ENCODE measurements around the gene SLC27A1. TPM values are rescaled to one million over a fixed set of nuclear protein-coding genes. Genes with fewer than 3 reads are reported as not detected.

Gene SLC27A1
- total RNA-seq, 1 donor from 2014 or later, result 2.0 TPM

- intact Hi-C loops (cut with micrococcal nuclease), result no loop called here
Observed at GRCh38 chr19:17447704-17448130, 22.6 kb upstream of the SLC27A1 start.

GRCh38 chr19:17448131-17448967, 22.0 kb upstream of the SLC27A1 start, which contains the start of gene TMEM221:
Gene TMEM221, minus strand, starts transcription at chr19:17448668. Its CDS starts 206 bp downstream, at chr19:17448462.
- peaks cover 13% of the 10 kb centered on the region for H3K4me1 Mint-ChIP-seq (ENCODE audit: low read depth)
- H3K36me3 Mint-ChIP-seq (ENCODE audit: low read depth), result no peaks in the 10 kb centered on the region
- peak; percentile 28 for DNase-seq (ENCODE audit: low spot score)
- H3K9me3 Mint-ChIP-seq, result no peaks in the 10 kb centered on the region
- intact Hi-C loops (cut with micrococcal nuclease), result no loop called here
- H3K27me3 Mint-ChIP-seq (ENCODE audit: insufficient read depth), result peaks cover 14% of the 10 kb centered on the region
- H3K27ac Mint-ChIP-seq, result no peak within 1 kb of the TSS
- H3K4me3 Mint-ChIP-seq, result no peak within 1 kb of the TSS

More at GRCh38 chr19:17447704-17448130, 22.6 kb upstream of the SLC27A1 start:
- no peaks in the 10 kb centered on the region for H3K36me3 Mint-ChIP-seq (ENCODE audit: low read depth)
- H3K4me3 Mint-ChIP-seq, result no peak overlapping the region
- H3K9me3 Mint-ChIP-seq, result no peaks in the 10 kb centered on the region
- peaks cover 13% of the 10 kb centered on the region for H3K27me3 Mint-ChIP-seq (ENCODE audit: insufficient read depth)
- H3K4me1 Mint-ChIP-seq (ENCODE audit: low read depth), result peaks cover 13% of the 10 kb centered on the region
- DNase-seq (ENCODE audit: low spot score), result no peak
- no peak overlapping the region for H3K27ac Mint-ChIP-seq

- intact Hi-C loops (cut with micrococcal nuclease), result loop anchor here (5.0 kb wide), 3 partner anchors 43 to 407 kb away; partner anchors contain the start of genes BST2, COLGALT1 and RPL18A
- Mint-ChIP-seq H3K4me1 (ENCODE audit: low read depth) (peaks cover 13% of the 10 kb centered on the region), H3K27me3 (ENCODE audit: insufficient read depth) (peaks cover 29% of the 10 kb centered on the region), H3K9me3 (no peaks in the 10 kb centered on the region), H3K4me3 (peak overlapping the region; percentile 12), H3K36me3 (ENCODE audit: low read depth) (no peaks in the 10 kb centered on the region), H3K27ac (peak overlapping the region; percentile 68)
- peak; percentile 14 for DNase-seq (ENCODE audit: low spot score)
Observed at GRCh38 chr19:17450264-17451075, 19.9 kb upstream of the SLC27A1 start.

- Mint-ChIP-seq H3K9me3 (no peaks in the 10 kb centered on the region), H3K4me3 (no peak overlapping the region), H3K4me1 (ENCODE audit: low read depth) (peaks cover 13% of the 10 kb centered on the region), H3K36me3 (ENCODE audit: low read depth) (no peaks in the 10 kb centered on the region), H3K27ac (no peak overlapping the region), H3K27me3 (ENCODE audit: insufficient read depth) (peaks cover 34% of the 10 kb centered on the region)
- intact Hi-C loops (cut with micrococcal nuclease), result loop anchor here (5.0 kb wide), 3 partner anchors 45 to 405 kb away; partner anchors contain the start of genes BST2, COLGALT1 and RPL18A
- no peak for DNase-seq (ENCODE audit: low spot score)
Observed at GRCh38 chr19:17451820-17452219, 18.5 kb upstream of the SLC27A1 start.

GRCh38 chr19:17454576-17455071, 15.7 kb upstream of the SLC27A1 start:
- no peaks in the 10 kb centered on the region for H3K36me3 Mint-ChIP-seq (ENCODE audit: low read depth)
- no peak overlapping the region for H3K4me3 Mint-ChIP-seq
- intact Hi-C loops (cut with micrococcal nuclease), result loop anchor here (5.0 kb wide), 3 partner anchors 47 to 403 kb away; partner anchors contain the start of genes BST2, COLGALT1 and RPL18A
- H3K27ac Mint-ChIP-seq, result no peak overlapping the region
- H3K27me3 Mint-ChIP-seq (ENCODE audit: insufficient read depth), result peaks cover 35% of the 10 kb centered on the region
- DNase-seq (ENCODE audit: low spot score), result no peak
- H3K9me3 Mint-ChIP-seq, result no peaks in the 10 kb centered on the region
- H3K4me1 Mint-ChIP-seq (ENCODE audit: low read depth), result peaks cover 13% of the 10 kb centered on the region

GRCh38 chr19:17455308-17456123, 14.8 kb upstream of the SLC27A1 start:
- intact Hi-C loops (cut with micrococcal nuclease), result no loop called here
- Mint-ChIP-seq H3K4me3 (no peak overlapping the region), H3K9me3 (no peaks in the 10 kb centered on the region), H3K4me1 (ENCODE audit: low read depth) (peaks cover 5% of the 10 kb centered on the region), H3K27me3 (ENCODE audit: insufficient read depth) (peaks cover 33% of the 10 kb centered on the region), H3K36me3 (ENCODE audit: low read depth) (no peaks in the 10 kb centered on the region), H3K27ac (no peak overlapping the region)
- DNase-seq (ENCODE audit: low spot score), result no peak

GRCh38 chr19:17456127-17456526, 14.2 kb upstream of the SLC27A1 start:
- Mint-ChIP-seq H3K4me1 (ENCODE audit: low read depth) (no peaks in the 10 kb centered on the region), H3K4me3 (no peak overlapping the region), H3K9me3 (no peaks in the 10 kb centered on the region), H3K36me3 (ENCODE audit: low read depth) (no peaks in the 10 kb centered on the region), H3K27ac (no peak overlapping the region), H3K27me3 (ENCODE audit: insufficient read depth) (peaks cover 33% of the 10 kb centered on the region)
- intact Hi-C loops (cut with micrococcal nuclease), result no loop called here
- no peak for DNase-seq (ENCODE audit: low spot score)

GRCh38 chr19:17457616-17458015, 12.7 kb upstream of the SLC27A1 start:
- H3K27ac Mint-ChIP-seq, result no peak overlapping the region
- H3K4me3 Mint-ChIP-seq, result no peak overlapping the region
- peaks cover 33% of the 10 kb centered on the region for H3K27me3 Mint-ChIP-seq (ENCODE audit: insufficient read depth)
- no peak for DNase-seq (ENCODE audit: low spot score)
- H3K9me3 Mint-ChIP-seq, result no peaks in the 10 kb centered on the region
- intact Hi-C loops (cut with micrococcal nuclease), result no loop called here
- H3K36me3 Mint-ChIP-seq (ENCODE audit: low read depth), result no peaks in the 10 kb centered on the region
- H3K4me1 Mint-ChIP-seq (ENCODE audit: low read depth), result no peaks in the 10 kb centered on the region

GRCh38 chr19:17458970-17459369, 11.4 kb upstream of the SLC27A1 start:
- Mint-ChIP-seq H3K27ac (no peak overlapping the region), H3K4me3 (no peak overlapping the region), H3K4me1 (ENCODE audit: low read depth) (no peaks in the 10 kb centered on the region), H3K27me3 (ENCODE audit: insufficient read depth) (peaks cover 31% of the 10 kb centered on the region), H3K9me3 (no peaks in the 10 kb centered on the region), H3K36me3 (ENCODE audit: low read depth) (no peaks in the 10 kb centered on the region)
- intact Hi-C loops (cut with micrococcal nuclease), result no loop called here
- no peak for DNase-seq (ENCODE audit: low spot score)

GRCh38 chr19:17460372-17461230, 9.7 kb upstream of the SLC27A1 start, which contains the start of gene NXNL1:
Gene NXNL1, minus strand, starts transcription at chr19:17460926. Its CDS starts 57 bp downstream, at chr19:17460869.
- DNase-seq (ENCODE audit: low spot score), result no peak
- no peaks in the 10 kb centered on the region for H3K36me3 Mint-ChIP-seq (ENCODE audit: low read depth)

GRCh38 chr19:17466487-17466850, 3.9 kb upstream of the SLC27A1 start:
- intact Hi-C loops (cut with micrococcal nuclease), result loop anchor here (1.0 kb wide), 5 partner anchors 25 to 174 kb away; no protein-coding TSS in a partner anchor
- Mint-ChIP-seq H3K36me3 (ENCODE audit: low read depth) (no peaks in the 10 kb centered on the region), H3K27ac (no peak overlapping the region), H3K4me1 (ENCODE audit: low read depth) (peaks cover 23% of the 10 kb centered on the region), H3K9me3 (no peaks in the 10 kb centered on the region), H3K27me3 (ENCODE audit: insufficient read depth) (peaks cover 23% of the 10 kb centered on the region), H3K4me3 (no peak overlapping the region)
- DNase-seq (ENCODE audit: low spot score), result no peak

More at GRCh38 chr19:17460372-17461230, 9.7 kb upstream of the SLC27A1 start, which contains the start of gene NXNL1:
- Mint-ChIP-seq H3K9me3 (no peaks in the 10 kb centered on the region), H3K4me1 (ENCODE audit: low read depth) (no peaks in the 10 kb centered on the region), H3K4me3 (no peak within 1 kb of the TSS), H3K27ac (no peak within 1 kb of the TSS), H3K27me3 (ENCODE audit: insufficient read depth) (peaks cover 20% of the 10 kb centered on the region)
- intact Hi-C loops (cut with micrococcal nuclease), result no loop called here
